EH (cell line): ENCODE results near the gene INTS14.

Experiments used
- DNase-seq: peaks from one replicate; pipeline ENCODE4 v3.0.0-alpha.2; 2015; ENCODE audit warnings: low read depth

Gene INTS14

DNA sequence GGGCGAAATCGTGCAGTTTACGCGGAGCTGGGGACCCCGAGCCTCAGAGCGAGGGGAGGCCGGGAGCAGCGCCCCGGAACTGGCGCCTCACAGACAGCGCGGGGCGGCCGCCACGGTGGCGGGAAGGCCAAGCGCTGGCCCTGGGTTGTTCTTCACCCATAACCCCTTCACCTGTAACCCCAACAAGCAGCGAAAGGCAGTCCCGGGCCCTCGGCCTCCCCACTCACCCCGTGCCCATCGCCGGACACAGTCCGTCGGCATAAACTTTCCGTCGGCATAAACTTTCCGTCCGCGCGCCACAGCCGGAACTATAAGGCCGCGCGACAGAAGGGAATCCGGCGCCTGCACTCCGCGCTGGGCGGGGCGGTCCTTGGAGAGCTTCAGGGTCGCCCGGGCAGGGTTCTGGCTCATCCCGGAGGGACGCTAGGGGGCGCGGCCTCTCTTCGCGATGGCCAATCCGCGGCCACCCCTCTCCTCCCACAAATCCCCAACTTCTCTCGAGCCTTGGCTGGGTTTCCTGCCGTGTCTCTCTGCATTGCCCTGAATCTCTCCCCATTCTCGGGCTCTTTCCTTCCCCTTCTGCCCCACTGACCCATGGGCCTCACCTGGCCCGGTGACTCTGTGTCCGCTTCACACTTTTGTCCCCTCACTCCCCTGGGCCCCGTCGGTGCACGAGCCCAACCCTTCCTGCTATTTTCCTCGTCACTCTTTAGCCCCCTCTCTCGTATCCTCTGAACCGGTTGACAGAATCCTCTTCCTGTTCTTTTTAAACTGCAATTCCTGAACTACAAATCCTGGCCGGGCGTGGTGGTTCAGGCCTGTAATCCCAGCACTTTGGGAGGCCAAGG is at the start of gene INTS14:
Gene INTS14, minus strand, starts transcription at position 261 of the 848 bp plus-strand sequence. CDS start 3,751 bp downstream, outside the sequence.
- DNase-seq, result peak; percentile 96

DNA sequence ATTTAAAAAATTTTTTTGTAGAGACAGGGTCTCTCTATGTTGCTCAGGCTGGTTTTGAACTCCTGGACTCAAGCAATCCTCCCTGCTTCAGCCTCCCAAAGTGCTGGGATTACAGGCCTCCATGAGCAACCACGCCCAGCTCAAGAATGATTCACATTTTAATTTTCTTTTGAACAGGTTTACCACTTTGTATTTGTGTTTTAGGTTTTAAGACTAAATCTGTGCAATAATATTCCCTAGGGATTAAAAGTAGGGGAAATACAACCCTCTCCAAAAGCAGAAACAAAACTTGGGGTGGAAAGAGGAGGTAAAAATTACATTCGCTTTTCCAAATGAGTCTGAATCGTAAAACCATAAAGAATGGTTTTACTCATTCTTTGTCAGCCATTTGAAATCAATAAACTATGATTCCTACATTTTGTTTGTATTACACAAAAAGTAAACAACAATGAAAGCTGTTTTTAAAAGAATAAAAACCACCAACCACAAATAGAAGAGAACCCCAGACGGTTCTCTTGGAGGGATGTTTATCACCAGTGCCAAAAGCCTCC is 48.6 kb upstream of the INTS14 start:
- no peak for DNase-seq

DNA sequence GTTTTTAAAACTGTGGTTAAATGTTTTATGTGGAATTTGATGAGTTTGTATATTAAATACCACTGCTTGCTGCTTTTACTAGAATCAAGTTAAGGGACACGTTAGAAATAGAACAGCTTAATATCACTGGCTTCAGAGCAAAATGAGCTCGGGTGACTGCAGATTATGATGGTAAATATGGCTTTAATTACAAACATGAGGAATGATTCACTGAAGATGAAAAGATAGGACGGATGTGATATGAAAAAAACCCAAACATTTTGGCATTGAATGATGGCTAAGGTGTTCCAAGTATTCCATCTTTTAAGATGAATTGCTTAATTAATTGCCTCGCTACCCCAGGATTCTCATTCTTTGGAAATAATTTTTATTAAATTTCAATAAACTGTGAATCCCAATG is 44.5 kb upstream of the INTS14 start:
- DNase-seq, result no peak

DNA sequence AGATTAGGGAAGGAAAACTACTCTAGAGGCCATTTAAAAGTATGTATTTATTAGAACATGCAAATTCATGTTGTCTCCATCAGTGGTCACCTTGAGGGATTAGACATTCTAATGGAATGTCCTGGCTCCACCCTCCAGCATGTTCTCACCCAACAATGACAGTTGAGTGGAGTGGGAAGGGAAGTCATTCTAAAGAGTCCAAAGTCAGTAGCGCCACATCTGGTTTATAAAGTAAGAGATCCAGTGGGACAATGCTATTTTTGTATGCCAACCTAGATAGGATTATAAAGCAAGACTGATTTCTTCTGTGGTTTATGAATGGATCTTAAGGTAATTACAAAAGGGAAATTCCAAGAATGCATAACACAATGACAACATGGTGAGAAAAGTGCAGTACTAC is 44.1 kb upstream of the INTS14 start:
- peak; percentile 51 for DNase-seq

DNA sequence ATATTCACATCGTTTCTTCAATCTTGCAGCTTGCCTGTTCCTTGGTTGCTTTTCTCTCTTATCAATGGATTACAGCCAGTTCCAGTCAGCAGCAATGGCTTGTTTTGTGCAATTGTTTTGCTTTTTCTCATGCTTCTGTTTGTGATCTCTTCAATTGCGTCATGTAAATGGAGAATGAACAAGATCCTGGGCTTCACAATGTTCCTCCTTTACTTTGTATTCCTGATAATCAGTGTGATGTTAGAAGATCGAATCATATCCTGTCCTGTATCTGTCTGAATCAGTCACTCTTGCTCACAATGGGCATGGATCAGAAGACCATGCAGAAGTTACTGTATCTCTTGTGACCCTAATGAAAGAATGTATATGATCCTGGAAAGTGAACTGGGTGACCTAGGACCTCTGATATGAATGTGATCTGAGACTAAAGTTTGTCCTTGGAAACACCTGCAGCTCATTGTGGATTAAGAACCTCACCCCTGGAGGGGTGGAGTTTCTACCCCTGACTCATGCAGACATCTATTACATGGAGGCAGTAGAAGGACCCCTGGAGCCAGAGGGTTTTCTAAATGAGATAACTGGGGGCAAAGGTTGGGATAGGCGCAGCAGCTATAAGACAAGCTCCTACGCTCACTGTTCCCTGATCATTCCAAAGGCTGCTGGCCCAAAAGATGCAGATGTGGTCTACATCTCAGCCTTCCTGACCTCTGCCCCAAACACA is 43.0 kb upstream of the INTS14 start:
- DNase-seq, result peak; percentile 24

DNA sequence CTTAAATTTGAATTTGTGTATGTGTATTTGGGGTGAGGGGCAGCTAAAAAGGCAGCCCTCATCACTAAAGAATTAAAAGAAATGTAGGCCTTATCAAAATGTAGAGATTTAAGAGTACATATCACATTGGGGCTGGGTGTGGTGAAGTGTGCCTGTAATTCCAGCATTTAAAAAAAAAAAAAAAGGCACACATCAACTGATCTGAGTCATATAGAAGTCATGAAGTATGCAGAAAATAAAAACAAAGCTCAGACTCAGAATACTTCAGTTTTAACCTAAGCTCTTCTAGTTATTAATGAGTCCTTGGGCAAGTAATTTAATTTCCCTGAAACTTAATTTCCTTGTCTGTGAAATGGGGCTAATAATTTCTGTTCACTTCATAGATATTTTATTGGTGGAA is 42.4 kb upstream of the INTS14 start:
- DNase-seq, result peak; percentile 65

DNA sequence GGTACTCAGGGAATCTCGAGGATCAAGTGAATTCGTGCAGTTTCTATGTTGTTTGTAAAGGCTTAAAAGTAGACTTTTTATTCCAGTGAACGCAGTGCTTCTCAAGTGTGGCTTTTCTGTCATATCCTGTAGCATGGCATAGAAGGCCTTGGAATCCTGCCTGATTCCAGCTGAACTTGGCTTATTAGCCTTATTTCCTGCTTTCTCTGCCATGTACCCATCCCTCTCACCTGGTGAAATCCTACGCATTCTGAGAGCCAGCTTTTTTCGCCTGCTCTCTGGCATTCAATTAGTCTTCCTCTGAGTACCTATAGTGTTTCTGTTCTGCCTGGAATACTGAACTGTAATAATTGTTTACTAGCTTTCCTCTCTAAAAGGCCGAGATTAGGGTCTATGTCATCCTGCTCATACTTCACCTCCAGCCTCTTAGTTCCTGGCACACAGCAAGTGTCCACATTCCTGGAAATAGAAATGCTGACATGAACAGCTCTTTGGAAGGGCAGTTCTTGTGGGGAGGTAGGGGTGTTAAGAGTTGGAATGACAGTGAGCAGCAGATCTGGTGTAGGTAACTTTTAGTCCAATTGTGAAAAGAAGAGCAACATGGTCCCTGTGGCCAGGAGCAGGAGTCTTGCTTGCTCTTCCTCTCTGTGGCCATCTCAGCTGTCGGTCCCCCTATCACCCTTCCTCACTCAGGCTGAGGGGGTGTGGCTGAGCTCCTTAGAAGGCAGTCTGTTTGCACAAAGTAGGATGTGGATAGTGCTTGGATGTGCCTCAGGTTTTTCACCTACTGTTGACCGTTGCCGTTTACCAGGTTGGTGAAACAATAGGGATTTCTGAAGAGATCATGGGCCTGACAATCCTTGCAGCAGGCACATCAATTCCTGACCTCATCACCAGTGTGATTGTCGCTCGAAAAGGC is 41.2 kb upstream of the INTS14 start:
- no peak for DNase-seq

DNA sequence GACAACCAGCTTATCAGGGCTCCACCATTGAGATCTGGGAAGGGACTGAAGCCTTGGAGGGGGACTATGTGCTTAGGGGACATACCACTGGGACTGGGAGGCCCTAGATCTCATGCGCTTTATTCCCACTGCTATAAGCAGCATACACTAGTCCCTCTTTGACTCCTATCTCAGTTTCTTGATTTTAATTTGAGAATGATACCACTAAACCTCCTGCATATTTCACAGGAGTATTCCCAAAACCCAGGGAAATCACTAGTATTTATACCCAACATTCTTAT is 40.1 kb upstream of the INTS14 start:
- DNase-seq, result no peak

DNA sequence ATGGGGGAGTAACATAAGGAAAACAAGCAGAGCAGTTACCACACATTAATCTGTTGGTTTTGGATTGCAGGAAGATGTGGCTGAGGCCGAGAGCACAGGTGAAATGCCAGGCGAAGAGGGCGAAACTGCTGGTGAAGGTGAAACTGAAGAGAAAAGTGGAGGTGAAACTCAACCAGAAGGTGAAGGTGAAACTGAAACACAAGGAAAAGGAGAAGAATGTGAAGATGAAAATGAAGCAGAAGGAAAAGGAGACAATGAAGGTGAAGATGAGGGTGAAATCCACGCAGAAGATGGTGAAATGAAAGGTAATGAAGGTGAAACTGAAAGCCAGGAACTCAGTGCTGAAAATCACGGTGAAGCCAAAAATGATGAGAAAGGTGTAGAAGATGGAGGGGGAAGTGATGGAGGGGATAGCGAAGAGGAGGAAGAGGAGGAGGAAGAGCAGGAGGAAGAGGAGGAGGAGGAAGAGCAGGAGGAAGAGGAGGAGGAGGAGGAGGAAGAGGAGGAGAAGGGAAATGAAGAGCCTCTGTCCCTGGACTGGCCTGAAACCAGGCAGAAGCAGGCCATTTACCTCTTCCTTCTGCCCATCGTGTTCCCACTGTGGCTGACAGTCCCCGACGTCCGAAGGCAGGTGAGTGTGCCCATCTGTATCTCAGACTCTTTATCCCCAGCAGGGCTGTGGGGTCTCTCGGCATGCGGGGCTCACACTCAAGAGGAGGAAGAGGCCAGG is 39.5 kb upstream of the INTS14 start:
- DNase-seq, result no peak

DNA sequence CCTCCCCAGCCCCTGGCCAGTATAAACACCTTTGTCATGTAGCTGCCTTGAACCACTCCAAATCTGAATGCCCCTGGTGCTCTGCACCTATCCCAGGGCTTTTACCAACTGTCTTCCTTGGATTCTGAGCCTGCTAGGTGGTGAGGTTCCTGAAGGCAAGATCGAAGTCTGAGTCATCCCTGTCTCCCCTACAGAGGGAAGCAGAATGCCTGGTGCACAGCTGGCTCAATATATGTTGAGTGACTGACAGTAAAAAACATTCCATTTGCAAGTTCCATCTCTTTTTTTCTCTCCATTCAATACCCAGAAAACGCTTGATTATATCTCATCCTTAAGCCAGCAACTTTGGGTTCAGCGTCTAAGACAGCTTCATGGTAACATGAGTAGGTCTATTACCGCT is 35.6 kb upstream of the INTS14 start:
- DNase-seq, result peak; percentile 52

DNA sequence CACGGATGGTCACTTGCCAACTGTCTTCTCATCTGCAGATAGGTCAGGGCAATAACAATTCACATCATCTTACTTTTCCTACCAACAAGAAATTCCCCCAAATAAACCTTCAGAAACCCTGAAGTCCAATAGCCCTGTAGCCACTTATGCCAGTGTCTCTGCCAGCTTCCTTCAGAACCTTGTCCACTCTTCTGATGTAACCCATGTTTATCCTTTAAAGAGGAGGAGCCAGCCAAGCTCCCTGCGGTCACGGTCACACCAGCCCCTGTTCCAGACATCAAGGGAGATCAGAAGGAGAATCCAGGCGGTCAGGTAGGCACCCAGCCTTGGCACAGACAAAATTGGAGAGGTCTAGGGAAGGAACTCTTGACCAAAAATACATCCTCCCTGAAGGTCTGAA is 34.5 kb upstream of the INTS14 start:
- DNase-seq, result no peak

DNA sequence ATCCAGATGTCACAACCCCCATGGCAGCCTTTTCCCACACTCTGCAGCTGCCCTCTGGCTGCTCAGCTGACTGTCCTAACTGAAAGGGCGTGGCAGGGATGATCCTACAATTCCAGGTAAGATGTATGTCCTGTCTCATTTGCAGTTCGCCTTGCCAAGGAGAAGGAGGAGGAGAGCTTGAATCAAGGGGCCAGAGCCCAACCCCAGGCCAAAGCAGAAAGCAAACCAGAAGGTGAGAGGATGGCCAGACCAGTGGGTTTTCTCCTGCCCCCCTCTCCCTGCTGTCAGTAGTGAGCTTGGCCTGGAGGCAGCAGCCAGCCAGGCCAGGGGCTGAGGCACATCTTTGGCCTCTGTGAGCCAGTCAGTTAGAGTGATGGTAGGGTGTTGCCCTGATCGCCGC is 33.4 kb upstream of the INTS14 start:
- no peak for DNase-seq

DNA sequence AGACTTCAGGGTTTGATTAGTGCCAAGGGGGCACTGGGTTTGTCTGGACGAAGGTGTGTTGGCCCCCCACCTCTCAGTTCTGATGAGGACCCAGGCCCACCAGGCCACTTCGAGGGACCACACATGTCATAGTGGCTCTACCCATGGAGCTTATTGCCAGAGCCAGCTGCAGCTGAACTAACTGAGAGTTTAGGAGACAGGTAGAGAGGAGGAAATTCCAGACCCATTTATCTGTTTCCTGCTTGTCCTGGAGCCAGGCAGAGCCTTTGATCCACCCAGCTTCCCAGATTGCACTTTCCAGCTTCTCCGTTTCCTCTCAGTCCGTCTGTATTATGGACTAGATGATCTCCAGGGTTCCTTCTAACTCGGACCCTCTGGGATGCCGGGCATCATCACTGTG is 31.7 kb upstream of the INTS14 start:
- no peak for DNase-seq

DNA sequence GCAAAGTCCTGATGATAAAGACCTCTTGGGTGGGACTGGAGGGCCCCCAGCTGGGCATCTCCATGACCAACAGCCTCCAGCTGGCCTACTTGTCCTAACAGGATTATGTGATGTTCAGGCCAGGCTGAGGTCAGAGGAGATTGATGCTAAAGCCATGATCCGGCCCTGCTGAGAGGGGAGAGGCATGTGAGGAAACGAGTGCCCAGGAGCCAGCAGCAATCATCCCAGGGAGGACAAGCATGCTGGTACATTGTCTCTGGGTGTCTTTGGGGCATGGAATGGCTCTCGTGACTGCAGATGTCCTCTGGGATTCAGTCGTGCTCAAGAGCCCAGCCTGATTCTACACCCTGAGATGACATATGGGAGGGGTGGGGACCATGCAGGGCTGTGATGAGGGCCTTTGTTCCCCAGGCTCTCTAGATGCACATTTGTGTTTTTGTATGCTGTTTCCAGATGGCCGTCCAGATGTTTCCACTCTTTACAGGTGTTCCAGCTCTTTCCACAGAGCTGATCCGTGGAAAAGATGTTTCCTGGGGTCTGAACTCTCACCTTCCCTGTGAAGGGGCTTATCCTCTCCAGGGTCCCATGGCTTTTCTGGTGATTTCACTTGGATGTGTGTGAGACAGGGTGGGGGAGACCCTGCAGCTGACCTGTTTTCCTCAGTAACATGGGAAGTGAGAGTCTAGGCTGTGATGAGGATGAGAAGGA is 31.0 kb upstream of the INTS14 start:
- DNase-seq, result no peak

DNA sequence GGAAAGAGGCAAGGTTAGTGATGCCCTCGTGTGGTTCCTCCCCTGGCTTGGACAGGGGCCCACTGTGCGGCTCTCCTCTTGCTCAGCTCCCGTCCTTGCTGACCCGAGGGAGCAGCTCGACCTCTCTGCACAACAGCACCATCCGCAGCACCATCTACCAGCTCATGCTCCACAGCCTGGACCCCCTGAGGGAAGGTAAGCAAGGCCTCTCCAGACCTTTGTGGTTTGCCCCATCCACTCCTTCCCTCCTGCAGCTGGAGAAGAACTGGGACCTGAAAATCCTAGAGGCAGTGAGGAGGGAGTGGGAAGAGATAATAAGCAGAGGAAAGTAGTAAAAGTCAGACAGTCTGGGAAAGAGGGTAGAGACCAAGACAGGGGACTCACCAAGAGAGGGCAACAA is 28.6 kb upstream of the INTS14 start:
- no peak for DNase-seq

DNA sequence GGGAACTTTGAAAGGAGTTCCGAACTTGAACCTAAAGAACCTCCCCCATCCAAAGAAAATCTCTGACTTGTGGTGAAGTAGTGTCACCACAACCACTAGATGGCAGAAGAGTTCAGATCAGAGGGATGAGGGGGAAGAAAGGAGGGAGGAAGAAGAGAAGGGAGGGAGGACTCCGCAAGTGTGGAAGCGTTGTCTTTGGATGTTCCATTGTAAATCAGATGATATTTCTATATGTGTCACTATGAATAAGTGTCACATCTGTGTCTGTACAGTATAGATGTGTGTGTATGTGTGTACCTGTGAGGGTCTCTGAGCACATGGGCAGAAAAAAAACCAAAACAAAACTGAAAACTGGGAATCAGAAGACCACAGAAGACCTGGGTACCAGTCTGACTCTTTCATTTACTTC is 27.8 kb upstream of the INTS14 start:
- DNase-seq, result peak; percentile 81

DNA sequence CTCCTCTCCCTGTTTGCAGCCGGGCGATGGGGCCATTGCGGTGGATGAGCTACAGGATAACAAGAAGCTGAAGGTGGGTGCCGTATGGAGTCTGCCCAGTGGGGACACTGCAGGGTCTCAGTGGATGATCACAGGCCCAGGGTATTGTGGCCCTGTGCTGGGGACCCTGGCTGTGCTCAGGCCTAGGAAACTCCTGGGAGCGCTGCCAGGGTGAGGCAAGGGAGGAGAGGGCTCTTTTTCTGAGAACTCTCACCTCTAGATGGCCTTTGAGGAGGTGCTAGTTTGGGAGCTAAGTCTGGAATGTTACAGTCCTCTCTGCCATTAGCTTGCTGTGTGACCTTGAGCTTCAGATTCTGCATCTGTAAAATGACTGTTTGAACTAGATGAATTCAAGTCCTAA is 27.2 kb upstream of the INTS14 start:
- DNase-seq, result no peak

DNA sequence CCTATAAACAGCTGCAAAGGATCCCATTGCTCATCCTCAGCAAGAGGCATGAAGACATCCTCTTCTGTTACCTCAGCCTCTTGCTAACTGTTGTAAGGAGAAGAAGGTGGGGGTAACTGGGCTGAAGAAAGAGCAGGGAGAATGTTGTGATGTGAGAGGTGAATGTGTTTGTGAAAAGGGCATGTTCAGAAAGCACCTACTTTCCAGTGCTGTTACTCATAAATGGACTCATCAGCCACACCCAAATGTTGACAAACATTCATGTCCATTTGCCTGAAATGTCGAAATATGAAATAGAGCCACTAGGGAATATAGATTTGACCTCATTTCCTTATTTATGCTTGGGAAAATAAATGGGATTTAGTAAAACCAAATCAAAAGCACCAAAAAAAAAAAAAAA is 23.4 kb upstream of the INTS14 start:
- DNase-seq, result no peak

DNA sequence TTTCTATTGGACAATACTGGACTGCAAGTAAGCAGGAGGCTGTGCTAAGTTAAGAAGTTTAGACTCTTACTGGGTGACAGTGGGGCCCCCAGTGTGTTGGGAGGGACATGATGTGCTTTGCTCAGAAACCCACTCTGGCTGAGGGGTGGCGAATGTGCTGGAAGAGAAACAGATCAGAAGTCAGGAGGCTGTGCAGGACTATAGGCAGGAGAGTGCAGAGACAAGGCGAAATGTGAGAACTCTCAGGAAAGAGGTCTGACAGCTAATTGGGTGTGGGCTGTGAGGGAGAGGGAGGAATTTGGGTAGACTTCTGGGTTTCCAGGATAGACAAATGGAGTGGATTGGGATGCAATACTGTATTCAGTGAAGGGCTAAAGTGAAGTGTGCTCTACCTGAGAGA is 22.8 kb upstream of the INTS14 start:
- DNase-seq, result no peak

DNA sequence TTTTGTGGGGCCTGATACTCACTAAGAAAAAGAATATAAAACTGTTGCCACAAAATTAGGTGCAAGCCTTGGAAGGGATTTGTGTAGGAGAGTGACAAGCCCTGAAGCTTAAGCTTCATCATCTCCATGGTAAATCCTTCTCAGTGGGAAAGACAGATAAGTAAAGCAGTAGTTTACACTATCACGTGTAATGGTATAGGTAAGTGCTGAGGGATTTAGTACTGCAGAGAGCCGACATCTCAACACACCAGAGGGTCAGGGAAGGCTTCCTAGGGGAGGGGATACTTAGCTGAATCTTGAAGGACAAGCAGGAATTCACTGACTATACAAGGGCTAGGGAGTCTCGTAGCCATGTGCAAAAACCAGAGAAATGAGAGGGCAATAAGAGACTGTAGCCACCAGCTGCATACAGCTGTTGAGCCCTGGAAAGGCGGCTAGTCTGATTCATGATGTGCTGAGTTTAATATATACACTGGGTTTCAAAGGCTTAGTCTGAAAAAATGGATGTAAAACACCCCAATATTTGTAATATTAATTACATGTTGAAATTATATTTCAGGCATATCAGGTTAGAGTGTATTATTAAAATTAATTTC is 21.9 kb upstream of the INTS14 start:
- no peak for DNase-seq

DNA sequence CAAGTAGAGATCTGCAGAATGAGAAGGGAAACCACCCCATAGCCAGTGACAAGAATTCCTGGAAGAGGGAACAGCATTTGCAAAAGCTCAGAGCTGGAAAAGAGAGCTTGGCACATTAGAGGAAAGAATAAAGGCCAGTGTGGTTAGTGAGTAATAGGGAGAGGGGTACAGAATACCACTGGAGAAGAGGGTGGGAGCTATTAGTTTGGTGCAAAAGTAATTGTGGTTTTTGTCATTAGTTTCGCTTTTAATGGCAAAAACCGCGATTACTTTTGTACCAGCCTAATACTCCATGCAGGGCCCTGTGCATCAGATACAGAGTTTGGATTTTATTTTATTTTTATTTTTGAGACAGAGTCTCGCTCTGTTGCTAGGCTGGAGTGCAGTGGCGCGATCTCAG is 20.6 kb upstream of the INTS14 start:
- no peak for DNase-seq
